Esophagus muscularis mucosa (tissue), 4 donors: Measurements from ENCODE around the gene IDH2.

Experiments used
- CTCF ChIP-seq, 3 experiments: fragments of 200-600 bp in 2 of 3; fragments of 450-650 bp in 1 of 3; sonication (generic) in 2 of 3; IDR thresholded peaks; one replicate each; pipeline ENCODE4 v1.5.1; 2017 to 2019; ENCODE audit warnings: antibody characterized with exemption in 3 of 3, mild to moderate bottlenecking in 2 of 3, moderate library complexity in 1 of 3
- EP300 ChIP-seq: sonication (generic); formaldehyde crosslinking; IDR thresholded peaks from one replicate; pipeline ENCODE4 v1.6.1; 2017; ENCODE audit warnings: antibody characterized with exemption
- POLR2A ChIP-seq: fragments of 450-650 bp; IDR thresholded peaks from one replicate; pipeline ENCODE4 v1.6.1; 2017; ENCODE audit warnings: antibody characterized with exemption, moderate library complexity, mild to moderate bottlenecking, low read depth

GRCh38 chr15:90046911-90047392 lies 55.3 kb downstream of the IDH2 start:
- TF ChIP-seq EP300 (no peak), CTCF (IDR thresholded peaks at IDR 0.05) (no peak), POLR2A (no peak)
